Superior temporal gyrus (tissue), 1 donor: ENCODE data around the gene CATSPERD.

Experiments used
- DNase-seq: peaks from one replicate; pipeline ENCODE4 v3.0.0-alpha.2; 2016; ENCODE audit errors: extremely low spot score

The CATSPERD gene

GRCh38 chr19:5719961-5720790 lies at the start of gene CATSPERD, which contains the start of gene LONP1:
Gene CATSPERD (plus strand): TSS chr19:5720637. CDS start chr19:5720738, 101 bp downstream.
Gene LONP1 (minus strand): TSS chr19:5720146. CDS start chr19:5720132, 14 bp downstream.
- peak; percentile 99 for DNase-seq

DNA sequence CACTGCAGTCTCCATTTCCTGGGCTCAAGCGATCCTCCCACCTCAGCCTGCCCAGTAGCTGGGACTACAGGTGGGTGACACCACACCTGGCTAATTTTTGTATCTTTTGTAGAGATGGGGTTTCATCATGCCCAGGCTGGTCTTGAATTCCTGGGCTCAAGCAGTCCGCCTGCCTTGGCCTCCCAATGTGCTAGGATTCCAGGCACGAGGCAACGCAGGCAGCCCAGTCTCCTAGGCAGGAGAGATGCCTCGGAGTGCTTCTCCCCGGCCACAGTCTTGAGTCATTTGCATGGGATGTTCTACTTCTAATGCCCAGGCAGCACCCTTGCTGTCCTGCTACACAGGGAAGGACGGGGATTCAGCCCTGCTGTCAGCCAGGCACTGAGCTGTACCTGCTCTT lies 48.8 kb upstream of the CATSPERD start:
- no peak for DNase-seq

DNA sequence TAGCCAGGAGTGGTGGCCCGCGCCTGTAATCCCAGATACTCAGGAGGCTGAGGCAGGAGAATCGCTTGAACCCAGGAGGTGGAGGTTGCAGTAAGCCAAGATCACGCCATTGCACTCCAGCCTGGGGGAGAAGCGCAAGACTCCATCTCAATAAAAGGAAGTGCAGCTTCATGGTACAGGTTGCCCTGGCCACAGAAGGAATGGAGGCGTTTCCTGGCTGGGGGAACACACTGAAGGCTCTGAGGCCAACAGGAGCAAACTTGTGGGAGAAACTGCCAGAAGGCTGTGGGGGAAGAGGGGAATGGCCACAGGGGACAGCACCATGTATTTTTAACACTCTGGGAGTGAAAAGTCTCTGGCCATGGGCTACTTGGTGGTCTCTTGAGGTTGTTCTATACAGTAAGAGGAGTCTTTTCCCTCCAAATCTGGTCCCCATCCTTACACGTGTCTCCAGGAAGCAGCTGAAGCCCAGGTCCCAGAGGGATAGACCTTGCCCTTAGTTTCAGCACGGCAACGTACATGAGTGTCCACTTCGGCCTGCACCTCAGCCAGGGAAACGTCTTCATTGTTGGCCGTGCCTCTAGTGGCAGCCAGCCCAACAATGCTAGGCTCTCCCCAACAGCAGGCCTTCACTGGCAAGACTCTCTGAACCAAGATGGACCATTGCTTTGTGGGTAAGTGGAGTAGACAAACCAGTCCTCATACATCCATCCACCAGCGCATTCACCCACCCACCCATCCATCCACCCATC lies 47.6 kb upstream of the CATSPERD start:
- no peak for DNase-seq

GRCh38 chr19:5673752-5674151 lies 46.7 kb upstream of the CATSPERD start:
- DNase-seq, result no peak

- no peak for DNase-seq
Measured at GRCh38 chr19:5674714-5675113, 45.7 kb upstream of the CATSPERD start.

- DNase-seq, result no peak
Measured at GRCh38 chr19:5676105-5676771, 44.2 kb upstream of the CATSPERD start.

GRCh38 chr19:5676772-5677105 lies 43.7 kb upstream of the CATSPERD start:
- no peak for DNase-seq

DNA sequence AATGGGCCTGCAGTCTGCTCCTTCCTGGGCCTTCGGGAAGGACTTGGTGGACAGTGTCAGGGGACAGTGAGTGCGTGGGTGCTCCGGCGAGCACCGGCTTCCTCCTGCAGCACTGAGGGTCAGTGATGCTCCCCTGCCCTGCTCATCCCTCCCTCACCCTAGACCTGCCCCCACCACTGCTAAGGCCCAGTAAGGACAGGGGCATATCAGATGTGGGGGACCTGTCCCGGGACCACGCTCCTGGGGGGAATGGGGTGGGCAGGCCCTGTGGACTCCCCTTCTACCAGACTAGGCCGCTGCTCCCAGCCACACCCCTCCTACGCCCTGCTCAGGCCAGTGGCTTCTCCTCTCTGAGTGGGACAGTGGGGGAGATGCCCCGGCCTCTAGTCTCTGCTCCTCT lies 43.3 kb upstream of the CATSPERD start:
- no peak for DNase-seq

DNA sequence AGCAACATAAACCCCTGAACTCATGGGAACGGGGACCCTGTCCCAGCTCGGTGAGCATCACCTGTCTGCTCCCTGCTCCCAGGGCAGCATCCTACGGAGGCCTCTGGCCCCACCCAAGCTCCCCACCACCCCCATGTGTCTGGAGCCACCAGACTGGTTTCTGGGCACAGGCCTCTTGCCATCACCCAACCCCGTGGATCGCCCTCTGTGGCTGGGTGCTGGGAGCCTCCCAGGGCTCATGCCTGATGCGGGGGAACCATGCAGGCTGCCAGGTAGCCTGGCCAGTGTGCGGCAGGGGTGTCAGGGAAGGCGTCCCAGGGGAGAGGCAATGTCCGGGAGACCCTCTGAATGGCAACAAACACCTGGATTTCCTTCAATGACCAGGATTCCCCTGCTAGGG lies 42.9 kb upstream of the CATSPERD start:
- DNase-seq, result no peak

DNA sequence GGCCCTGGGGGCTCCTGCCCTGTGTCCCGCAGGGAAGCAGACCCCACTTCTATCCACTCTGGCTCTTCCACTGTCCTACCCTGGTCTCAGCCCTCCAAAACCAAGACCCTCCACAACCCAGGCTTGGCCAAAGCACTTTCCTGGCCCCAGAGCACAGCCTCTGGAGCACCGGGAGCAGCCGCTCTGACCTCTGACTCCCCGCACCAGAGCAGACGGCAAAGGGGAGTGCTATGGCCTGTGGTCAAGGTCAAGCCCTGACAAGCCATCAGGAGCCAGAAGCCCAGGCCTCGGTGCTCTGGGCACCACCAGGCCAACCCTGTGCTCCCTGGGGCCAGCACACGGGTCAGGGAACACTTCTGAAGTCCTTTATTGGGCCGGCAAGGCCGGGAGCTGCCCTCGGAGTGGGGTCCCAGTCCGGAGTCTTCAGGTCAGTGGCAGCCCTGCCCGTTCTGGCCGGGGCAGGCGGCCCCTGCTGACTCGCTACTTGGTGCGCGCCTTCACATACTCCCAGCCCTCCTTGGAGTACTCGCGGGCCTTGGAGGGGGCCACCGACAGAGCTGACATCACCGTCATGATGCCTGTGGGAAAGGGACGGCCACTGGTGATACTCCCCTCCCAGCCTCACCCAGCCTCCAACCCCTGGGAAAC lies 42.2 kb upstream of the CATSPERD start:
- DNase-seq, result no peak

DNA sequence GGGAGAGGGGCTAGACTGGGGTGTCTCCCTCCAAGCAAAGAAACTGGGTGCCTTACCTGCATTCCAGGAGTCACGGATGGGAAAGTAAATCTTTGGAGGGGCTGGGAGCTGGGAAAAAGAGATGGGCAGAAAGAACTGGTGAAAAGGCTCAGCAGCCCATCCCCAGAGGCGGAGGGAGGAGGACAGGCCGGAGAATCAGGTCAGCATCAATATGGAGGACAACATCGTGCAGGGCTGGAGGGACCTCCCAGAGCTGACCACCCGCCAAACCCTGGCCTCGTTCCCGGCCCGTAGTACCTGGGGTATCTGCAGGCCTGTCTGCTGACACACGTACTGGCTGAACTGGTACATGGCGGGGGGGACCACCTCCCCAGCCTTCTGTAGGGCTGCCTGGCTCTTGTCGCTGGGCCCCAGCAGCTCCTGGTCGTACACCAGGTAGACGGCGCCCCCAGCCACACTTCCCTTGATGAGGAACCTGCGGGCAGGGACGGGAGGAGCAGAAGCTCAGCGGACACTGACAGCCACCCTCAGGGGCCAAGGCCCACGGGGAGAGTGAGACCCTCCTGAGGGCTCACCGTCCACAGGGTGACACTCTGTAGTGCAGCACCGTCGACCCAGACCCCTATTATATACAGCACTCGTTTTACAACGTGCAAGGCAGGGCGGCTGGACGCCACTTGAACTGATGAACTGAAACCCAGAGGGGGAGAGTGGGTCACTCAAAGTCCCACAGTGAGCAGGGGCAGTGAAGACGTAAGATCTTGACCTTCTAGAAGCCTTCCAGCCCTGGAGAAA lies 41.0 kb upstream of the CATSPERD start:
- no peak for DNase-seq

- no peak for DNase-seq
Measured at GRCh38 chr19:5680084-5680436, 40.4 kb upstream of the CATSPERD start.

GRCh38 chr19:5680437-5681368 lies 39.7 kb upstream of the CATSPERD start, which contains the start of the genes HSD11B1L and MICOS13:
Gene HSD11B1L (plus strand): TSS chr19:5681027. CDS start chr19:5684833, 3,806 bp downstream.
Gene MICOS13 (minus strand): TSS chr19:5680516. CDS start chr19:5680486, 30 bp downstream.
- DNase-seq, result peak; percentile 99

GRCh38 chr19:5681391-5682106 lies 38.9 kb upstream of the CATSPERD start:
- no peak for DNase-seq

DNA sequence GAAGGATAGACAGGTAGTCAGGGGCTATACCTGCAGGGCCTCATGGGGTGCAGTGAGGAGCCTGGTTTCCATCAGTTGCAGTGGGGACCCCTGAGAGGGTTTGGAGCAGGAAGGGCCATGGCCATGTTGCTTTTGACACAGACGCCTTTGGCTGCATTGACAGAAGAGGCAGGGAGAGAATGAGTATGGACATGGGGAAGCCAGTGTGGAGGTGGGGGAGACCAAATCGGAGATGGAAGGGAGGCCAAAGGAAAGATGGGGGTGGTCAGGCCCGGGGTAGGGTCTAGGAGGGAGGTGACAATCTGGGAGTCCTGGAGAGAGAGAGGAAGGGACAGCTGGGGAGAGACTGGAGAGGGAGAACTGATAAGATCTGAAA lies 38.3 kb upstream of the CATSPERD start:
- no peak for DNase-seq

DNA sequence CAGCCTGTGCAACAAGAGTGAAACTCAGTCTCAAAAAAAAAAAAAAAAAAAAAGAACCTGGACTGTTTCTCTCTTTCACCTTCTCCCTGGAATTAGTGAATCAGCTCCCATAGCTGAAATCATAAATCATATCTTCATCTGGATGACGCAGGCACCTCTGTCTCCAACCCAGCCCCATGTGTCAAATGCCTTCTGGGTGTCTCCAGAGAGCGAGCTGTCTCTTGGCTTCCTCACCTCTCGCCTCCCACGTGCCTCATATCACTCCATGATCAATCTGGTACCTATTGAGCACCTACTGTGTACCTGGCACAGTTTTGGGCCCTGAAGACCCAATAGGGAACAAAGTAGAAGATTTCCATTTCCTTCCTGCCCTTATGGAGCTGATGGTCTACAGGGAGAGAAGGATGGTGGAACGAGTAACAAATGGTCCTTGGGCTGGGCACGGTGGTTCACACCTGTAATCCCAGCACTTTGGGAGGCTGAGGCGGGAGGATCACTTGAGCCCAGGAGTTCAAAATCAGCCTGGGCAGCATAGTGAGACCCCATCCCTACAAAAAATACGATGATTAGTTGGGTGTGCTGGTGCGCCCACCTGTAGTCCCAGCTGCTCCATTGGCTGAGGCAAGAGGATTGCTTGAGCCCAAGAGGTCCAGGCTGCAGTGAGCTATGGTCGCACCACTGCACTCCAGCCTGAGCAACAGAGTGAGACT lies 37.1 kb upstream of the CATSPERD start:
- DNase-seq, result no peak

GRCh38 chr19:5684694-5685430 lies 35.6 kb upstream of the CATSPERD start:
- DNase-seq, result no peak

GRCh38 chr19:5686326-5686646 lies 34.2 kb upstream of the CATSPERD start:
- DNase-seq, result no peak
